Lung microvascular endothelial cell (primary cell): Measurements from ENCODE around the gene ACOX1. TPM values are rescaled to one million over a fixed set of nuclear protein-coding genes. Genes with fewer than 3 reads are reported as not detected.

Experiments used
- DNase-seq, 2 donors: peaks; one replicate each; pipeline versions ENCODE4 v3.0.0 to v3.0.0-alpha.2; 2010; ENCODE audit warnings: low read depth in 2 of 2
- total RNA-seq: library from RNA; depleted of rRNA; stranded (reverse); fragments of >200 nt; gene quantifications from 2 replicates; pipeline ENCODE4 v1.2.1, GENCODE V29; 2014

Gene ACOX1
- total RNA-seq, 1 donor from 2014 or later, result 50.2 TPM

- no peak for DNase-seq
Observed at GRCh38 chr17:75909051-75909811, 69.7 kb downstream of the ACOX1 start.

- no peak for DNase-seq
Observed at GRCh38 chr17:75908201-75908600, 70.8 kb downstream of the ACOX1 start.

GRCh38 chr17:75906143-75906884 is 72.7 kb downstream of the ACOX1 start:
- DNase-seq, result no peak

- DNase-seq, result peak; percentile 96 to 98
Observed at GRCh38 chr17:75904749-75905521, 74.0 kb downstream of the ACOX1 start, which contains the start of gene MRPL38. TSS of gene MRPL38 (minus strand) at chr17:75904884. CDS start at chr17:75904875, 9 bp downstream.

- DNase-seq, result no peak
Observed at GRCh38 chr17:75902406-75902805, 76.6 kb downstream of the ACOX1 start.

- no peak for DNase-seq
Observed at GRCh38 chr17:75901727-75902126, 77.2 kb downstream of the ACOX1 start.

- no peak for DNase-seq
Observed at GRCh38 chr17:75900691-75901533, 78.1 kb downstream of the ACOX1 start.

- no peak for DNase-seq
Observed at GRCh38 chr17:75899767-75900468, 79.0 kb downstream of the ACOX1 start.

- no peak for DNase-seq
Observed at GRCh38 chr17:75899353-75899752, 79.6 kb downstream of the ACOX1 start.

GRCh38 chr17:75898791-75899190 is 80.2 kb downstream of the ACOX1 start:
- DNase-seq, result no peak

GRCh38 chr17:75898065-75898464 is 80.9 kb downstream of the ACOX1 start:
- no peak for DNase-seq

GRCh38 chr17:75897160-75898019 is 81.6 kb downstream of the ACOX1 start:
- DNase-seq, result no peak

- DNase-seq, result peak; percentile 79 to 90
Observed at GRCh38 chr17:75896415-75897159, 82.4 kb downstream of the ACOX1 start, which contains the start of gene TRIM65. TSS of gene TRIM65 (minus strand) at chr17:75896951. CDS start at chr17:75896937, 14 bp downstream.

GRCh38 chr17:75895370-75896155 is 83.4 kb downstream of the ACOX1 start:
- DNase-seq, result peak; percentile 44 to 45

GRCh38 chr17:75894049-75894733 is 84.8 kb downstream of the ACOX1 start:
- DNase-seq, result no peak

GRCh38 chr17:75893305-75894048 is 85.5 kb downstream of the ACOX1 start:
- no peak for DNase-seq
